Measurements from ENCODE around the gene INHBC. TPM values are rescaled to one million over a fixed set of nuclear protein-coding genes. Genes with fewer than 3 reads are reported as not detected.
A peak's percentile ranks its signal among the peaks of the same experiment; 100 is the strongest.

Gene INHBC
- total and polyA plus RNA-seq, 2 donors (not counting 1 experiment from before 2014, with no cell fraction given): 0.17 to 0.31 TPM

GRCh38 chr12:57465747-57466505 lies 31.3 kb downstream of the INHBC start:
- DNase-seq (no peak), ATAC-seq (ENCODE audit: low read depth) (no peak)
- Mint-ChIP-seq H3K4me1 (peaks cover 19% of the 10 kb centered on the region), H3K9me3 (ENCODE audit: insufficient read depth) (no peaks in the 10 kb centered on the region), H3K4me3 (no peak overlapping the region), H3K27ac (no peak overlapping the region), H3K27me3 (no peaks in the 10 kb centered on the region)
- Histone ChIP-seq H3K79me2 (ENCODE audit: control insufficient read depth, insufficient read depth, low read length) (peaks cover 6% of the 10 kb centered on the region), H3K9ac (ENCODE audit: low read length) (no peak overlapping the region), H4K20me1 (ENCODE audit: control insufficient read depth, insufficient read depth, low read length, poor library complexity, severe bottlenecking) (no peaks in the 10 kb centered on the region), H3K27me3 (replicated peaks in 1 of 4; ENCODE audit: control extremely low read depth in 1 of 4, control insufficient read depth in 3 of 4, insufficient read depth in 4 of 4, low read length in 3 of 4) (no peaks in the 10 kb centered on the region), H3K4me3 (ENCODE audit: control extremely low read depth in 1 of 5, extremely low read depth in 1 of 5, insufficient read depth in 1 of 5, low read depth in 2 of 5, low read length in 4 of 5) (no peak overlapping the region), H3K27ac (ENCODE audit: low read length in 2 of 2) (no peak overlapping the region), H3K36me3 (replicated peaks in 1 of 2; ENCODE audit: control extremely low read depth in 1 of 2, control insufficient read depth in 1 of 2, extremely low read depth in 1 of 2, insufficient read depth in 2 of 2, low read length in 1 of 2) (peaks cover 0 to 25% of the 10 kb centered on the region in 2 experiments), H3K4me1 (ENCODE audit: control insufficient read depth in 2 of 2, insufficient read depth in 2 of 2, low read length in 2 of 2) (peaks cover 8 to 31% of the 10 kb centered on the region in 2 donors), H3K4me2 (replicated peaks; ENCODE audit: low read depth, low read length, poor library complexity, severe bottlenecking) (no peak overlapping the region), H2AFZ (ENCODE audit: insufficient read depth, low read depth, low read length, poor library complexity, severe bottlenecking) (no peak overlapping the region), H3K9me3 (ENCODE audit: control extremely low read depth in 1 of 3, control insufficient read depth in 2 of 3, insufficient read depth in 1 of 3, low read length in 2 of 3) (no peaks in the 10 kb centered on the region)
- TF ChIP-seq CTCF (IDR thresholded peaks at IDR 0.05) (no peak), EZH2 (IDR thresholded peaks at IDR 0.05; ENCODE audit: borderline replicate concordance, insufficient read depth, low read depth, low read length, poor library complexity, severe bottlenecking) (no peak)
- 84% methylated on average over 12 of the region's 14 CpGs for WGBS (ENCODE audit: insufficient coverage)
- POLR2A ChIA-PET: interaction anchor here (0.7 kb wide), 1 partner anchor 11 kb away, joined by 3 read pairs; no protein-coding TSS in a partner anchor
- intact Hi-C loops (cut with micrococcal nuclease): no loop called here
- CTCF ChIA-PET: interaction anchor here (0.6 to 1.5 kb wide), 7 partner anchors 9 to 1091 kb away, joined by 3 to 7 read pairs (median 4); partner anchors contain the start of gene INHBE

- TF ChIP-seq CTCF (IDR thresholded peaks at IDR 0.05): no peak
- no peak for TF ChIP-seq EZH2 (IDR thresholded peaks at IDR 0.05; ENCODE audit: borderline replicate concordance, insufficient read depth, low read depth, low read length, poor library complexity, severe bottlenecking)
- ATAC-seq (ENCODE audit: low read depth) (no peak), DNase-seq (no peak)
- intact Hi-C loops (cut with micrococcal nuclease): no loop called here
- Histone ChIP-seq H3K27ac (ENCODE audit: low read length in 2 of 2) (no peak overlapping the region), H3K79me2 (ENCODE audit: control insufficient read depth, insufficient read depth, low read length) (peaks cover 3% of the 10 kb centered on the region), H3K36me3 (replicated peaks in 1 of 2; ENCODE audit: control extremely low read depth in 1 of 2, control insufficient read depth in 1 of 2, extremely low read depth in 1 of 2, insufficient read depth in 2 of 2, low read length in 1 of 2) (peaks cover 0 to 39% of the 10 kb centered on the region in 2 experiments), H2AFZ (ENCODE audit: insufficient read depth, low read depth, low read length, poor library complexity, severe bottlenecking) (no peak overlapping the region), H3K4me1 (ENCODE audit: control insufficient read depth in 2 of 2, insufficient read depth in 2 of 2, low read length in 2 of 2) (peaks cover 5 to 18% of the 10 kb centered on the region in 2 donors), H3K9ac (ENCODE audit: low read length) (no peak overlapping the region), H4K20me1 (ENCODE audit: control insufficient read depth, insufficient read depth, low read length, poor library complexity, severe bottlenecking) (peaks cover 7% of the 10 kb centered on the region), H3K4me3 (ENCODE audit: control extremely low read depth in 1 of 5, extremely low read depth in 1 of 5, insufficient read depth in 1 of 5, low read depth in 2 of 5, low read length in 4 of 5) (no peak overlapping the region), H3K27me3 (replicated peaks in 1 of 4; ENCODE audit: control extremely low read depth in 1 of 4, control insufficient read depth in 3 of 4, insufficient read depth in 4 of 4, low read length in 3 of 4) (no peaks in the 10 kb centered on the region), H3K4me2 (replicated peaks; ENCODE audit: low read depth, low read length, poor library complexity, severe bottlenecking) (no peak overlapping the region), H3K9me3 (ENCODE audit: control extremely low read depth in 1 of 3, control insufficient read depth in 2 of 3, insufficient read depth in 1 of 3, low read length in 2 of 3) (no peaks in the 10 kb centered on the region)
- WGBS (ENCODE audit: insufficient coverage): 89% methylated on average over 12 of the region's 12 CpGs
- Mint-ChIP-seq H3K27ac (peak overlapping the region; percentile 10), H3K27me3 (no peaks in the 10 kb centered on the region), H3K4me1 (peaks cover 15% of the 10 kb centered on the region), H3K4me3 (no peak overlapping the region), H3K9me3 (ENCODE audit: insufficient read depth) (no peaks in the 10 kb centered on the region)
- POLR2A ChIA-PET: no interaction called here
- CTCF ChIA-PET: no interaction called here
These were observed 32.8 kb downstream of the INHBC start for GRCh38 chr12:57467212-57467874.

All from B cell (primary cell).